ENCODE measurements around the gene TMEM263. TPM values are rescaled to one million over a fixed set of nuclear protein-coding genes. Genes with fewer than 3 reads are reported as not detected.

TMEM263 gene
- total RNA-seq, 2 donors from 2014 or later, result 25.7 to 39.3 TPM

DNA sequence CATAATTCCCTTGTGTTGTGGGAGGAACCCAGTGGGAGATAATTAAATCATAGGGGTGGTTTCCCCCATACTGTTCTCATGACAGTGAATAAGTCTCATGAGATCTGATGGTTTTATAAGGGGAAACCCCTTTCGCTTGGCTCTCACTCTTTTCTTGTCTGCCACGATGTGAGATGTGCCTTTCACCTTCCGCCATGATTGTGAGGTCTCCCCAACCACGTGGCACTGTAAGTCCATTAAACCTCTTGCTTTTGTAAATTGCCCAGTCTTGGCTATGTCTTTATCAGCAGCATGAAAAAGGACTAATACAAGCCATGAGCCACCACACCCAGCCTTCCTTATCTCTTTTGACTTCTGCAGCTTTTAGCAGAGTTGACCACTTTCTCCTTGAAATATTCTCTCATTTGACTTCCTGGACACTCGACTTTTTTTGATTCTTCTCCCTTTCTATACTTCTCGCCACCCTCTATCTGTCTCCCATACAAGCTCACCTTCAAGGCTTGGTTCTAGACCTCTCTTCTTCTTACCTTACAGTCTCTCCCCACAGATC lies 29.0 kb downstream of the TMEM263 start:
- DNase-seq, result no peak
- 92 to 97% methylated on average over 6 of the region's 6 CpGs for WGBS, 2 experiments (ENCODE audit: insufficient coverage in 1 of 2, insufficient read length in 1 of 2)
- H3K9me3 ChIP-seq (ENCODE audit: control insufficient read depth, low read length), result no peaks in the 10 kb centered on the region
- H3K4me1 Mint-ChIP-seq, result peaks cover 25% of the 10 kb centered on the region
- no peak overlapping the region for H3K4me3 ChIP-seq (ENCODE audit: low read length)
- H3K36me3 ChIP-seq (ENCODE audit: control insufficient read depth, insufficient read depth, low read length), result peaks cover 14% of the 10 kb centered on the region
- no peak overlapping the region for H3K27ac Mint-ChIP-seq
- H3K9me3 Mint-ChIP-seq, result no peaks in the 10 kb centered on the region
- no peaks in the 10 kb centered on the region for H3K27me3 ChIP-seq (ENCODE audit: control insufficient read depth, insufficient read depth, low read length, poor library complexity, severe bottlenecking)
- peaks cover 27% of the 10 kb centered on the region for H3K36me3 Mint-ChIP-seq (ENCODE audit: low read depth)
- no peaks in the 10 kb centered on the region for H3K4me1 ChIP-seq (ENCODE audit: control insufficient read depth, insufficient read depth, low read length)
- TF ChIP-seq, protein P1, sequence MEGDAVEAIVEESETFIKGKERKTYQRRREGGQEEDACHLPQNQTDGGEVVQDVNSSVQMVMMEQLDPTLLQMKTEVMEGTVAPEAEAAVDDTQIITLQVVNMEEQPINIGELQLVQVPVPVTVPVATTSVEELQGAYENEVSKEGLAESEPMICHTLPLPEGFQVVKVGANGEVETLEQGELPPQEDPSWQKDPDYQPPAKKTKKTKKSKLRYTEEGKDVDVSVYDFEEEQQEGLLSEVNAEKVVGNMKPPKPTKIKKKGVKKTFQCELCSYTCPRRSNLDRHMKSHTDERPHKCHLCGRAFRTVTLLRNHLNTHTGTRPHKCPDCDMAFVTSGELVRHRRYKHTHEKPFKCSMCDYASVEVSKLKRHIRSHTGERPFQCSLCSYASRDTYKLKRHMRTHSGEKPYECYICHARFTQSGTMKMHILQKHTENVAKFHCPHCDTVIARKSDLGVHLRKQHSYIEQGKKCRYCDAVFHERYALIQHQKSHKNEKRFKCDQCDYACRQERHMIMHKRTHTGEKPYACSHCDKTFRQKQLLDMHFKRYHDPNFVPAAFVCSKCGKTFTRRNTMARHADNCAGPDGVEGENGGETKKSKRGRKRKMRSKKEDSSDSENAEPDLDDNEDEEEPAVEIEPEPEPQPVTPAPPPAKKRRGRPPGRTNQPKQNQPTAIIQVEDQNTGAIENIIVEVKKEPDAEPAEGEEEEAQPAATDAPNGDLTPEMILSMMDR (conservative IDR thresholded peaks at IDR 0.05), result no peak
- no peak overlapping the region for H3K9ac ChIP-seq (ENCODE audit: extremely low read depth, low read length, poor library complexity, severe bottlenecking)
- H3K27ac ChIP-seq (ENCODE audit: low read depth, low read length), result no peak overlapping the region
- no peak overlapping the region for H3K4me3 Mint-ChIP-seq
- H3K27me3 Mint-ChIP-seq (ENCODE audit: insufficient read depth), result no peaks in the 10 kb centered on the region

- Mint-ChIP-seq H3K9me3 (no peaks in the 10 kb centered on the region), H3K4me1 (peaks cover 25% of the 10 kb centered on the region), H3K27me3 (ENCODE audit: insufficient read depth) (no peaks in the 10 kb centered on the region), H3K27ac (no peak overlapping the region), H3K4me3 (peak overlapping the region; percentile 84), H3K36me3 (ENCODE audit: low read depth) (peaks cover 27% of the 10 kb centered on the region)
- Histone ChIP-seq H3K4me3 (ENCODE audit: low read length) (peak overlapping the region; percentile 98), H3K9me3 (ENCODE audit: control insufficient read depth, low read length) (no peaks in the 10 kb centered on the region), H3K9ac (ENCODE audit: extremely low read depth, low read length, poor library complexity, severe bottlenecking) (no peak overlapping the region), H3K4me1 (ENCODE audit: control insufficient read depth, insufficient read depth, low read length) (no peaks in the 10 kb centered on the region), H3K36me3 (ENCODE audit: control insufficient read depth, insufficient read depth, low read length) (peaks cover 14% of the 10 kb centered on the region), H3K27me3 (ENCODE audit: control insufficient read depth, insufficient read depth, low read length, poor library complexity, severe bottlenecking) (no peaks in the 10 kb centered on the region), H3K27ac (ENCODE audit: low read depth, low read length) (no peak overlapping the region)
- DNase-seq, result no peak
- TF ChIP-seq, protein P1 (conservative IDR thresholded peaks at IDR 0.05), result peak; percentile 31
- 89 to 94% methylated on average over 3 to 5 of the region's 5 CpGs for WGBS, 2 experiments (ENCODE audit: insufficient coverage in 1 of 2, insufficient read length in 1 of 2)
Measured at GRCh38 chr12:106985479-106985878, 29.8 kb downstream of the TMEM263 start.

DNA sequence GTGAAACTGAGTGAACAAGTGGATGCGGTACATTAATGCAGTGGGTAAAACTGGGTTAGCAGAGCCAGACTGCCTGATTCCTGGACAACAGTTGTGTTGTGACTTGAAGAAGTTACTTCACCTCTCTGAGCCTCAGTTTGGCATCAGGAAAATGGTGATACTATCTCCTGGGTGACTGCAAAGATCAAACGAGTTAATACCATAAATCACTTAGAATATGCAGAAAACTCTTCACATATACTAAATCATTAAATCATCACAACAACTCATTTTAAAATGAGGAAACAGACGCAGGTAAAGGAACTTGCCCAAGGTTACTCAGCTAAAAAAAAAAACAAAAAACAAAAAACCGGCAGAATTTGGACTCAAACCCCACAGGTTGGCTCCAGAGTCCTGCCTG lies 30.4 kb downstream of the TMEM263 start:
- Histone ChIP-seq H3K4me3 (ENCODE audit: low read length) (peak overlapping the region; percentile 98), H3K27ac (ENCODE audit: low read depth, low read length) (no peak overlapping the region), H3K4me1 (ENCODE audit: control insufficient read depth, insufficient read depth, low read length) (no peaks in the 10 kb centered on the region), H3K36me3 (ENCODE audit: control insufficient read depth, insufficient read depth, low read length) (peaks cover 14% of the 10 kb centered on the region), H3K27me3 (ENCODE audit: control insufficient read depth, insufficient read depth, low read length, poor library complexity, severe bottlenecking) (no peaks in the 10 kb centered on the region), H3K9me3 (ENCODE audit: control insufficient read depth, low read length) (no peaks in the 10 kb centered on the region), H3K9ac (ENCODE audit: extremely low read depth, low read length, poor library complexity, severe bottlenecking) (peak overlapping the region; percentile 77)
- peaks cover 25% of the 10 kb centered on the region for H3K4me1 Mint-ChIP-seq
- TF ChIP-seq, protein P1 (conservative IDR thresholded peaks at IDR 0.05), result no peak
- DNase-seq, result no peak
- H3K9me3 Mint-ChIP-seq, result no peaks in the 10 kb centered on the region
- H3K36me3 Mint-ChIP-seq (ENCODE audit: low read depth), result peaks cover 28% of the 10 kb centered on the region
- no peak overlapping the region for H3K27ac Mint-ChIP-seq
- H3K27me3 Mint-ChIP-seq (ENCODE audit: insufficient read depth), result no peaks in the 10 kb centered on the region
- WGBS, 2 experiments (ENCODE audit: insufficient coverage in 1 of 2, insufficient read length in 1 of 2), result 55 to 72% methylated on average over 3 to 4 of the region's 4 CpGs
- peak overlapping the region; percentile 84 for H3K4me3 Mint-ChIP-seq
